Measurements from ENCODE around the gene ASTN2.

The ASTN2 gene

GRCh38 chr9:116504893-116505480 is 909.9 kb downstream of the ASTN2 start:
- no peak for DNase-seq (ENCODE audit: low read depth)

GRCh38 chr9:116504081-116504480 is 910.8 kb downstream of the ASTN2 start:
- no peak for DNase-seq (ENCODE audit: low read depth)

- no peak for DNase-seq (ENCODE audit: low read depth)
Observed at GRCh38 chr9:116502746-116503145, 912.1 kb downstream of the ASTN2 start.

- DNase-seq (ENCODE audit: low read depth): no peak
Observed at GRCh38 chr9:116501871-116502270, 913.0 kb downstream of the ASTN2 start.

GRCh38 chr9:116499986-116500871 is 914.6 kb downstream of the ASTN2 start:
- DNase-seq (ENCODE audit: low read depth): no peak

- no peak for DNase-seq (ENCODE audit: low read depth)
Observed at GRCh38 chr9:116499434-116499833, 915.4 kb downstream of the ASTN2 start.

GRCh38 chr9:116497095-116497890 is 917.6 kb downstream of the ASTN2 start:
- DNase-seq (ENCODE audit: low read depth): no peak

- DNase-seq (ENCODE audit: low read depth): no peak
Observed at GRCh38 chr9:116496167-116496566, 918.7 kb downstream of the ASTN2 start.

GRCh38 chr9:116495725-116496124 is 919.1 kb downstream of the ASTN2 start:
- no peak for DNase-seq (ENCODE audit: low read depth)

GRCh38 chr9:116494815-116495634 is 919.8 kb downstream of the ASTN2 start:
- DNase-seq (ENCODE audit: low read depth): peak; percentile 3

- no peak for DNase-seq (ENCODE audit: low read depth)
Observed at GRCh38 chr9:116493183-116493860, 921.5 kb downstream of the ASTN2 start.

- no peak for DNase-seq (ENCODE audit: low read depth)
Observed at GRCh38 chr9:116491659-116492058, 923.2 kb downstream of the ASTN2 start.

- DNase-seq (ENCODE audit: low read depth): no peak
Observed at GRCh38 chr9:116491219-116491618, 923.6 kb downstream of the ASTN2 start.

GRCh38 chr9:116490321-116490720 is 924.5 kb downstream of the ASTN2 start:
- DNase-seq (ENCODE audit: low read depth): no peak

- DNase-seq (ENCODE audit: low read depth): no peak
Observed at GRCh38 chr9:116488373-116488772, 926.5 kb downstream of the ASTN2 start.

- DNase-seq (ENCODE audit: low read depth): no peak
Observed at GRCh38 chr9:116484492-116485061, 930.3 kb downstream of the ASTN2 start.

- no peak for DNase-seq (ENCODE audit: low read depth)
Observed at GRCh38 chr9:116483622-116484491, 931.0 kb downstream of the ASTN2 start.

- DNase-seq (ENCODE audit: low read depth): no peak
Observed at GRCh38 chr9:116482740-116483139, 932.1 kb downstream of the ASTN2 start.

GRCh38 chr9:116480700-116481099 is 934.2 kb downstream of the ASTN2 start:
- no peak for DNase-seq (ENCODE audit: low read depth)

- DNase-seq (ENCODE audit: low read depth): no peak
Observed at GRCh38 chr9:116479967-116480366, 934.9 kb downstream of the ASTN2 start.

Data from stimulated activated CD8-positive, alpha-beta memory T cell treated with anti-CD3 and anti-CD28 coated beads, Interleukin-4, amount 100 ng/mL, for 24 hours (primary cell).